Lower leg skin (tissue), 3 donors: ENCODE measurements around the gene PPP1R12B.

Source experiments
- POLR2A ChIP-seq, 2 donors: fragments of 450-650 bp; IDR thresholded peaks; one replicate each; pipeline ENCODE4 v1.6.1; 2016 to 2017; ENCODE audit warnings: antibody characterized with exemption in 2 of 2, mild to moderate bottlenecking in 1 of 2, moderate library complexity in 1 of 2
- TF ChIP-seq, protein P1 (sequence below), 3 donors: fragments of 450-650 bp; IDR thresholded peaks; one replicate each; pipeline ENCODE4 v1.5.1; 2016; ENCODE audit warnings: antibody characterized with exemption in 3 of 3, mild to moderate bottlenecking in 3 of 3, moderate library complexity in 2 of 3

DNA sequence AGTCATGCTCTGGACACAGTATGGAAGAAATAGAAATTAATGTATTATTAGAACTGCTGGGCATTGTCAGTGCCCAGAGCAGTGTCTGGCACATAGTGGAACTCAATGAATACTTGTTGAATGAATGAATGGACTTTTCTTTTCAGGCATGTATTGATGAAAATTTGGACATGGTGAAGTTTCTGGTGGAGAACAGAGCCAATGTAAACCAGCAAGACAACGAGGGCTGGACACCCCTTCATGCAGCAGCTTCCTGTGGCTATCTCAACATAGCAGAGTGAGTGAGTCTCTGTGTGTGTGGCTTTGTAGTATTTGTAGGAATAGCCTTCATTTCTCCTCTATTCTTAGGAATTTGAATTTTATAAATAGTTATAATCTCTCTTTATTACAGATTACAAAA lies 68.1 kb downstream of the PPP1R12B start:
- TF ChIP-seq, protein P1, sequence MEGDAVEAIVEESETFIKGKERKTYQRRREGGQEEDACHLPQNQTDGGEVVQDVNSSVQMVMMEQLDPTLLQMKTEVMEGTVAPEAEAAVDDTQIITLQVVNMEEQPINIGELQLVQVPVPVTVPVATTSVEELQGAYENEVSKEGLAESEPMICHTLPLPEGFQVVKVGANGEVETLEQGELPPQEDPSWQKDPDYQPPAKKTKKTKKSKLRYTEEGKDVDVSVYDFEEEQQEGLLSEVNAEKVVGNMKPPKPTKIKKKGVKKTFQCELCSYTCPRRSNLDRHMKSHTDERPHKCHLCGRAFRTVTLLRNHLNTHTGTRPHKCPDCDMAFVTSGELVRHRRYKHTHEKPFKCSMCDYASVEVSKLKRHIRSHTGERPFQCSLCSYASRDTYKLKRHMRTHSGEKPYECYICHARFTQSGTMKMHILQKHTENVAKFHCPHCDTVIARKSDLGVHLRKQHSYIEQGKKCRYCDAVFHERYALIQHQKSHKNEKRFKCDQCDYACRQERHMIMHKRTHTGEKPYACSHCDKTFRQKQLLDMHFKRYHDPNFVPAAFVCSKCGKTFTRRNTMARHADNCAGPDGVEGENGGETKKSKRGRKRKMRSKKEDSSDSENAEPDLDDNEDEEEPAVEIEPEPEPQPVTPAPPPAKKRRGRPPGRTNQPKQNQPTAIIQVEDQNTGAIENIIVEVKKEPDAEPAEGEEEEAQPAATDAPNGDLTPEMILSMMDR (IDR thresholded peaks at IDR 0.05), result no peak
- no peak for TF ChIP-seq POLR2A (IDR thresholded peaks at IDR 0.05)
